ENCODE results near the gene GRAMD2B. TPM values are rescaled to one million over a fixed set of nuclear protein-coding genes. Genes with fewer than 3 reads are reported as not detected.

The GRAMD2B gene
- total and polyA plus RNA-seq, 2 of the 8 experiments (the other 6 are each of a cell fraction or from before 2014, with no cell fraction given): 6.4 to 9.4 TPM

DNA sequence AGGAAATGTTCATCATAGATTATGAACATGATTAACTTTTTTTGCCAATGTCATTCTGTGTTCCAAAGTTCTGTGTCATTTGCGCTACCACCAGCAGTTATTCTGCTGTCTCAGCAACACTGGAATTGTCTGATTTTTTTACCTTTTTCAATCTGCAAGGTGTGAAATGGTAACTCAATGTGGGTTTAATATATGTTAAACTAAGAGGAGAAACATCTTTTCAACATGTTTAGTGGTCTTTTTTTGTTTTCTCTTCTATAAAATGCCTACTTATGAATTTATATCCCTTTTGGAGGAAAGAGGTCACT, 49.1 kb upstream of the GRAMD2B start:
- H3K27me3 ChIP-seq (replicated peaks in 1 of 4; ENCODE audit: control insufficient read depth in 3 of 4, extremely low read depth in 1 of 4, insufficient read depth in 3 of 4, low read length in 3 of 4): no peaks in the 10 kb centered on the region
- no peak overlapping the region for H3K23ac ChIP-seq (ENCODE audit: insufficient read length)
- H3K56ac ChIP-seq (replicated peaks; ENCODE audit: insufficient read length, low read depth, low read length): no peak overlapping the region
- no peak overlapping the region for H3K4me3 ChIP-seq (ENCODE audit: extremely low read depth in 1 of 4, insufficient read depth in 2 of 4, low read depth in 3 of 4, low read length in 4 of 4)
- H3K79me1 ChIP-seq (ENCODE audit: low read depth, low read length): no peaks in the 10 kb centered on the region
- no peaks in the 10 kb centered on the region for H4K20me1 ChIP-seq (replicated peaks in 1 of 2; ENCODE audit: control insufficient read depth in 1 of 2, insufficient read depth in 2 of 2, low read length in 2 of 2)
- H3K23me2 ChIP-seq (ENCODE audit: low read depth, low read length): no peaks in the 10 kb centered on the region; the same call in 1 of the 2 replicates
- no peak overlapping the region for H3K18ac ChIP-seq (ENCODE audit: extremely low read depth, low read length)
- no peak overlapping the region for H2AFZ ChIP-seq (ENCODE audit: low read length)
- H3K4me1 ChIP-seq (replicated peaks in 1 of 4; ENCODE audit: control insufficient read depth in 3 of 4, insufficient read depth in 4 of 4, low read length in 3 of 4): peaks cover 4 to 18% (median 16%) of the 10 kb centered on the region in 4 experiments; a peak in 5 of 7 replicates
- no peaks in the 10 kb centered on the region for H3K9me3 ChIP-seq (ENCODE audit: insufficient read depth in 2 of 2, low read depth in 1 of 2, low read length in 1 of 2)
- no peak overlapping the region for H2BK15ac ChIP-seq (ENCODE audit: low read length)
- no peak overlapping the region for H2BK120ac ChIP-seq (replicated peaks; ENCODE audit: low read depth, low read length)
- POLR2A ChIA-PET (ENCODE audit: partially characterized antibody): no interaction called here
- H2AK5ac ChIP-seq (ENCODE audit: low read depth, low read length): no peak overlapping the region
- no peak overlapping the region for H2BK20ac ChIP-seq (ENCODE audit: low read length)
- no peak overlapping the region for H4K91ac ChIP-seq (replicated peaks; ENCODE audit: insufficient read length, low read length)
- no peak overlapping the region for H4K8ac ChIP-seq (ENCODE audit: extremely low read depth, insufficient read depth, low read length)
- H2BK5ac ChIP-seq (ENCODE audit: low read depth, low read length): no peak overlapping the region
- no peak overlapping the region for H3K9ac ChIP-seq (replicated peaks in 1 of 4; ENCODE audit: extremely low read depth in 1 of 4, low read depth in 3 of 4, low read length in 3 of 4)
- no peak for DNase-seq (ENCODE audit: low read depth in 1 of 2, low spot score in 2 of 2)
- no peak overlapping the region for H3K27ac ChIP-seq (ENCODE audit: low read depth, low read length)
- TF ChIP-seq MAFK (IDR thresholded peaks at IDR 0.05; ENCODE audit: low read depth, low read length) (peak; percentile 37; the same call in 1 of the 2 replicates), EGR1 (IDR thresholded peaks at IDR 0.05; ENCODE audit: borderline replicate concordance, low read depth, low read length) (no peak), KDM1A (IDR thresholded peaks at IDR 0.05; ENCODE audit: borderline replicate concordance, low read length) (no peak)
- no peak overlapping the region for H2BK12ac ChIP-seq (ENCODE audit: low read depth, low read length)
- 95% methylated on average over 1 of the region's 1 CpG; no CpG with 5 or more reads in 1 of the 2 experiments for WGBS, 2 experiments (ENCODE audit: extremely low coverage in 1 of 2, insufficient coverage in 1 of 2, insufficient read length in 1 of 2, insufficient replicate concordance in 2 of 2, low coverage in 1 of 2, low lambda C conversion rate in 2 of 2, missing lambda C conversion rate in 1 of 2)
- no peak overlapping the region for H3K14ac ChIP-seq (ENCODE audit: insufficient read length)
- no peak overlapping the region for H4K5ac ChIP-seq (ENCODE audit: insufficient read length, low read depth, low read length)
- FAIRE-seq: no peak
- no peak overlapping the region for H3K4me2 ChIP-seq (ENCODE audit: insufficient read depth in 1 of 2, low read depth in 2 of 2, low read length in 2 of 2)
- H3K4ac ChIP-seq (replicated peaks; ENCODE audit: insufficient read length, low read depth, low read length): no peak overlapping the region
- CTCF ChIA-PET (ENCODE audit: partially characterized antibody): no interaction called here
- no peaks in the 10 kb centered on the region for H3K36me3 ChIP-seq (ENCODE audit: control insufficient read depth in 2 of 4, insufficient read depth in 4 of 4, low read length in 3 of 4)
- no peaks in the 10 kb centered on the region for H3K79me2 ChIP-seq (ENCODE audit: control insufficient read depth in 1 of 2, insufficient read depth in 2 of 2, low read length in 2 of 2)

Measured in H1 (cell line).